CD4-positive, alpha-beta T cell treated with Interleukin-10 for 1 hour (primary cell): ENCODE results near the gene FBLN1.
"Not testable (repeated sequence)": the region's sequence is repeated elsewhere in the genome, so short reads cannot be mapped to it uniquely, and the experiment has no call there.

ENCODE experiments used
- DNase-seq: peaks from one replicate; pipeline ENCODE4 v3.0.0-alpha.2; 2020

The FBLN1 gene, protein sequence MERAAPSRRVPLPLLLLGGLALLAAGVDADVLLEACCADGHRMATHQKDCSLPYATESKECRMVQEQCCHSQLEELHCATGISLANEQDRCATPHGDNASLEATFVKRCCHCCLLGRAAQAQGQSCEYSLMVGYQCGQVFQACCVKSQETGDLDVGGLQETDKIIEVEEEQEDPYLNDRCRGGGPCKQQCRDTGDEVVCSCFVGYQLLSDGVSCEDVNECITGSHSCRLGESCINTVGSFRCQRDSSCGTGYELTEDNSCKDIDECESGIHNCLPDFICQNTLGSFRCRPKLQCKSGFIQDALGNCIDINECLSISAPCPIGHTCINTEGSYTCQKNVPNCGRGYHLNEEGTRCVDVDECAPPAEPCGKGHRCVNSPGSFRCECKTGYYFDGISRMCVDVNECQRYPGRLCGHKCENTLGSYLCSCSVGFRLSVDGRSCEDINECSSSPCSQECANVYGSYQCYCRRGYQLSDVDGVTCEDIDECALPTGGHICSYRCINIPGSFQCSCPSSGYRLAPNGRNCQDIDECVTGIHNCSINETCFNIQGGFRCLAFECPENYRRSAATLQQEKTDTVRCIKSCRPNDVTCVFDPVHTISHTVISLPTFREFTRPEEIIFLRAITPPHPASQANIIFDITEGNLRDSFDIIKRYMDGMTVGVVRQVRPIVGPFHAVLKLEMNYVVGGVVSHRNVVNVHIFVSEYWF

DNA sequence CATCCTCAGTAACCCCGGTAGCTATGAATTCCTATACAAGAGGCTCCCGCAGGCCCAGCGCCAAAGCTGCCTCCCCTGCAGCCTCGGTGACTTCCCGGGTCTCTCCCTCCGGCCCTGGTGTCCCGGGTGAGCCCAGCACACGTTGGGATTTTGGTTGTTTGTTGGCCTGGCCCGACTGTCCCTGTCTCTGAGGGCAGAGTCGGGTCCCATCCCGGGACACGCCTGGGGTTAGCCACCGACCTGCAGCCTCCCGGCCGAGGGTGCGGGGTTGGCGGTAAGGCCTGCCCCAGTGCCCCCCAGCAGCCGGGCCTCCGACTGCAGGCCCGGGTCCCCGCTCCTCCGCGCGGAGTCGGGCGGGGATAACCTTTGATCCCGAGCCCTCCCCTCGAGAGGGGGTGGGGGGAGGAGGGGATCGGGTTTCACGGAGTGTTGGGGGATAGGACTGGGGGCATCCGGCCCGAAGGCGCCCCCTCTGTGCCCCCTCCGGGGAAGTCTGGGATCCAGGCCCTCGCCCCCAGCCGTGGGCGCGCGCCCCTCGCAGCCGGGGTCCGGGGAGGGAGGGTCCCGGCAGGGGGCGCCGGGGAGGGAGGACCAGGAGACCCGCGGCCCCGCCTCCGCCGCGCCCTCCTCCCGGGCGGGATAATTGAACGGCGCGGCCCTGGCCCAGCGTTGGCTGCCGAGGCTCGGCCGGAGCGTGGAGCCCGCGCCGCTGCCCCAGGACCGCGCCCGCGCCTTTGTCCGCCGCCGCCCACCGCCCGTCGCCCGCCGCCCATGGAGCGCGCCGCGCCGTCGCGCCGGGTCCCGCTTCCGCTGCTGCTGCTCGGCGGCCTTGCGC lies at the start of gene FBLN1:
TSS of gene FBLN1 (plus strand) at position 669 of the 835 bp plus-strand sequence. CDS start at position 772, 103 bp downstream.
- no peak for DNase-seq

DNA sequence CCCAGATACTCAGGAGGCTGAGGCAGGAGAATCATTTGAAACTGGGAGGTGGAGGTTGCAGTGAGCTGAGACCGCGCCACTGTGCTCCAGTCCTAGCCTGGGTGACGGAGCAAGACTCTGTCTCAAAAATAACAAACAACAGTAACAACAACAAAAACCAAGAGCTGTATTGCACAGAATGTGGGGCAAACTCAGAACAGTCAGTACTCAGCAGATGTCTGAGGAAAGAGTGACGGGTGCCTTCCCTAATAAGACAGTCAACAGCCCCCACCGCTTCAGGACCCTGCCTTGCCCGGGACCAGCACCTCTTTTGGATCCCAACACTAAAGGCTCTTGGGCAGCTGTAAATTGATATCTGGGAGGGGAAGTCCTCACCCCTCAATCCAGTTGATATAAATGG lies 48.9 kb upstream of the FBLN1 start:
- no peak for DNase-seq

DNA sequence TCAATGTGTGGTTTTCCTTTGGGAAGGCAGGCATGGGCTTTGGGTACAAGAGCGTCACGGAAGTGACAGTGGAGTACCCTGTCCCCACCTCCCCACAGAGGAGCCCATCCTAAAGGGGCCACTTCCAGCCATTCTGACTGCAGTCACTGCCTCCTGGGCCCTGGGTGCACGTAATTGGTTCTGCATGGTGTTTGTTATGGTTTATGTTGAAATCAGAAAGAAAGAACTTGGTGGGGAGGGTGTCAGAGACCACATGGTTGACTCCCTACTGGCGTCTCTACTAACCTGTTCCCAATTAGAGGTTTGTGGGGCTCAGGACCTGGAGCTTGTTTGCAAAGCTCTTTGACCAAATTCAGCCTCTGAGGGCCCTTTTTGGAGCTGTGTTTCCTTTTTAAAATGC lies 48.4 kb upstream of the FBLN1 start:
- DNase-seq = no peak

GRCh38 chr22:45455212-45455611 lies 47.5 kb upstream of the FBLN1 start:
- no peak for DNase-seq

DNA sequence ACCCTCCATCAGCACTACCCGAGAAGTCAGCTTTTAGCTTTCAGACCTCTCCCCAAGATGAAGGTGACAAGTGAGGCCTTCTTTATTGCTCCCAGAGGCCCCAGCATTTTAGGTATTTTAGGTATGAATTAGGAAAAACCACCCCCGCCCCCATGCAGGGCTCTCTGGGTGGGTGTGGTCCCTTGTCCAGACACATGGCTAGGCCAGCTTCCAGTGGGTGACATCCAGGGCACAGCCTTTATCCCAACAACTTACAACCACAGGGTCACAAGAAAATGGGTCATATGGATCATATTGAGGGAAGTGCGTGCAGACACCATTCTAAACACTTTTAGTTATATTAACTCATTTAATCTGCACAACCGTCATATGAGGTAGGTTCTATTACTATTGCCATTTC lies 47.1 kb upstream of the FBLN1 start:
- DNase-seq = no peak

DNA sequence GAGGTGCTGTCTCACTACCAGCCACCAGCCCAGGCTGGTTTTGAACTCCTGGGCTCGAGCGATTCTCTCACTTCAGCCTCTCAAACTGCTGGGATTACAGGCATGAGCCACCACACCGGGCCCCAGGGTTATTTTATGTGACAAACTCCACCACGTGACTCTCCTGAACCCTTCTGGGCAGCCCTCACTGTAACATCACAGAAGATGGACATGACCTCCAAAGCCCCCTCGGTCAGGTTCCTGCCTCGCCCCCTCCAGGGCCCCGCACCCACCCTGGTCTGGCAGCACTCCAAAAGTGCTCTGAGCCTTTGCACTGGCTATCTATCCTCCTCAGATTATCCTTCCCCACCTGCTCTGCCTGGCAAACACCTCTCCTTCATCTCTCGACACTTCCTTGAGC lies 45.9 kb upstream of the FBLN1 start:
- no peak for DNase-seq

- DNase-seq = no peak
These were observed 44.2 kb upstream of the FBLN1 start for GRCh38 chr22:45458532-45458931.

DNA sequence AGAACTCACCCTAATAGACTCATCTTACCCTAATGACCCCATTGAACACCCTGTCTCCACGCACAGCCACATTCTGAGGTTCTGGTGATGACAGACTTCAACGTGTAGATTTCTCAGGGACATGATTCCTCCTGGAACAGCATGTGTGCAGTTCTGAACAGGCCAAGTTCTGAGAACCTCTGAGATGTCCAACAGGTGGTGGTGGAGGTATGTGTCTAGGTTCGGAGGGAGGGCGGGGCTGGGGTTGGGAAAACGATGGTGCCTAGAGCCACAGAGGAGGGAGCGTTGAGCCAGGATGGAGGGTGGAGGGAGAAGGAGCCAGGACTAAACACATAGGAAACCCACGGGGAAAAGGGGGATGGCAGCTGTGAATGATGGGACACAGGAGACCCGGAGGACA lies 43.4 kb upstream of the FBLN1 start:
- DNase-seq = no peak

- no peak for DNase-seq
These were observed 42.2 kb upstream of the FBLN1 start for GRCh38 chr22:45460288-45461109.

GRCh38 chr22:45462034-45462655 lies 40.5 kb upstream of the FBLN1 start:
- no peak for DNase-seq

DNA sequence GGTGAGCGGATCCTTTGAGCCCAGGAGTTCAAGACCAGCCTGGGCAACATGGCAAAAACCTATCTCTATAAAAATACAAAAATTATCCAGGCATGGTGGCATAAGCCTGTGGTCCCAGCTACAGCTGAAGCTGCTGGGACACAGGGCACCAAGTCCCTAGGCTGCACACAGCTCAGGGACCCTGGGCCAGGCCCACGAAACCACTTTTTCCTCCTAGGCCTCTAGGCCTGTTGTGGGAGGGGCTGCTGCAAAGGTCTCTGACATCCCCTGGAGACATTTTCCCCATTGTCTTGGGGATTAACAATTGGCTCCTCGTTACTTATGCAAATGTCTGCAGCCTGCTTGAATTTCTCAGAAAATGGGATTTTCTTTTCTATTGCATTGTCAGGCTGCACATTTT lies 39.0 kb upstream of the FBLN1 start:
- not testable (repeated sequence) for DNase-seq

- DNase-seq = no peak
These were observed 37.0 kb upstream of the FBLN1 start for GRCh38 chr22:45465633-45466032.

GRCh38 chr22:45468872-45469271 lies 33.8 kb upstream of the FBLN1 start:
- no peak for DNase-seq

- no peak for DNase-seq
These were observed 33.2 kb upstream of the FBLN1 start for GRCh38 chr22:45469281-45470073.

GRCh38 chr22:45470871-45471270 lies 31.8 kb upstream of the FBLN1 start:
- DNase-seq = no peak

GRCh38 chr22:45472426-45472825 lies 30.3 kb upstream of the FBLN1 start:
- DNase-seq = no peak

GRCh38 chr22:45473626-45474237 lies 29.0 kb upstream of the FBLN1 start:
- DNase-seq = no peak

- no peak for DNase-seq
These were observed 27.5 kb upstream of the FBLN1 start for GRCh38 chr22:45475063-45475747.

GRCh38 chr22:45475851-45476514 lies 26.7 kb upstream of the FBLN1 start:
- DNase-seq = no peak

- no peak for DNase-seq
These were observed 25.9 kb upstream of the FBLN1 start for GRCh38 chr22:45476814-45477213.
